Measurements from ENCODE around the gene PSMA6.
"Not testable (repeated sequence)": the region's sequence is repeated elsewhere in the genome, so short reads cannot be mapped to it uniquely, and the experiment has no call there.

The PSMA6 gene

GRCh38 chr14:35344107-35344807 lies 52.1 kb downstream of the PSMA6 start:
- DNase-seq (ENCODE audit: low read depth) = no peak

- DNase-seq (ENCODE audit: low read depth) = no peak
Observed at GRCh38 chr14:35346738-35347322, 54.6 kb downstream of the PSMA6 start.

- DNase-seq (ENCODE audit: low read depth) = no peak
Observed at GRCh38 chr14:35347323-35348043, 55.3 kb downstream of the PSMA6 start.

- not testable (repeated sequence) for DNase-seq (ENCODE audit: low read depth)
Observed at GRCh38 chr14:35348044-35348380, 55.8 kb downstream of the PSMA6 start.

GRCh38 chr14:35349496-35350365 lies 57.5 kb downstream of the PSMA6 start:
- no peak for DNase-seq (ENCODE audit: low read depth)

- no peak for DNase-seq (ENCODE audit: low read depth)
Observed at GRCh38 chr14:35351497-35351896, 59.3 kb downstream of the PSMA6 start.

- no peak for DNase-seq (ENCODE audit: low read depth)
Observed at GRCh38 chr14:35351897-35352273, 59.7 kb downstream of the PSMA6 start.

- no peak for DNase-seq (ENCODE audit: low read depth)
Observed at GRCh38 chr14:35352274-35353233, 60.4 kb downstream of the PSMA6 start.

- no peak for DNase-seq (ENCODE audit: low read depth)
Observed at GRCh38 chr14:35353409-35354172, 61.4 kb downstream of the PSMA6 start.

GRCh38 chr14:35355235-35355634 lies 63.1 kb downstream of the PSMA6 start:
- not testable (repeated sequence) for DNase-seq (ENCODE audit: low read depth)

GRCh38 chr14:35355981-35356841 lies 64.0 kb downstream of the PSMA6 start:
- no peak for DNase-seq (ENCODE audit: low read depth)

- DNase-seq (ENCODE audit: low read depth) = not testable (repeated sequence)
Observed at GRCh38 chr14:35359655-35360054, 67.5 kb downstream of the PSMA6 start.

- no peak for DNase-seq (ENCODE audit: low read depth)
Observed at GRCh38 chr14:35361141-35361480, 68.9 kb downstream of the PSMA6 start.

GRCh38 chr14:35362450-35362849 lies 70.3 kb downstream of the PSMA6 start:
- DNase-seq (ENCODE audit: low read depth) = no peak

GRCh38 chr14:35362911-35363374 lies 70.8 kb downstream of the PSMA6 start:
- DNase-seq (ENCODE audit: low read depth) = no peak

- DNase-seq (ENCODE audit: low read depth) = peak; percentile 90
Observed at GRCh38 chr14:35365130-35366055, 73.2 kb downstream of the PSMA6 start.

GRCh38 chr14:35366056-35366451 lies 73.9 kb downstream of the PSMA6 start:
- DNase-seq (ENCODE audit: low read depth) = peak; percentile 45

GRCh38 chr14:35366521-35366976 lies 74.4 kb downstream of the PSMA6 start:
- DNase-seq (ENCODE audit: low read depth) = no peak
